Sigmoid colon (tissue), 4 donors: ENCODE data around the gene OMP.

Source experiments
- CTCF ChIP-seq, 4 experiments: fragments of 450-650 bp in 3 of 4; fragments of 200-600 bp in 1 of 4; IDR thresholded peaks; one replicate each; pipeline ENCODE4 v1.5.1; 2016 to 2019; ENCODE audit warnings: antibody characterized with exemption in 4 of 4, mild to moderate bottlenecking in 3 of 4, moderate library complexity in 2 of 4
- POLR2A ChIP-seq, 2 donors: fragments of 450-650 bp; IDR thresholded peaks; one replicate each; pipeline ENCODE4 v1.6.1; 2016; ENCODE audit warnings: antibody characterized with exemption in 2 of 2, mild to moderate bottlenecking in 2 of 2, moderate library complexity in 2 of 2
- POLR2AphosphoS5 ChIP-seq, 4 donors: sonication (generic); formaldehyde crosslinking; IDR thresholded peaks; one replicate each; pipeline ENCODE4 v1.6.1; 2017; ENCODE audit warnings: antibody characterized with exemption in 4 of 4

- TF ChIP-seq CTCF (IDR thresholded peaks at IDR 0.05), result no peak
- TF ChIP-seq POLR2A (IDR thresholded peaks at IDR 0.05), result no peak
- no peak for TF ChIP-seq POLR2AphosphoS5 (IDR thresholded peaks at IDR 0.05)
Measured at GRCh38 chr11:77126156-77126775, 23.6 kb downstream of the OMP start.
